ENCODE data around the gene MYO7B.

GRCh38 chr2:127631541-127631996 is 96.1 kb downstream of the MYO7B start:
- TF ChIP-seq, protein P1, sequence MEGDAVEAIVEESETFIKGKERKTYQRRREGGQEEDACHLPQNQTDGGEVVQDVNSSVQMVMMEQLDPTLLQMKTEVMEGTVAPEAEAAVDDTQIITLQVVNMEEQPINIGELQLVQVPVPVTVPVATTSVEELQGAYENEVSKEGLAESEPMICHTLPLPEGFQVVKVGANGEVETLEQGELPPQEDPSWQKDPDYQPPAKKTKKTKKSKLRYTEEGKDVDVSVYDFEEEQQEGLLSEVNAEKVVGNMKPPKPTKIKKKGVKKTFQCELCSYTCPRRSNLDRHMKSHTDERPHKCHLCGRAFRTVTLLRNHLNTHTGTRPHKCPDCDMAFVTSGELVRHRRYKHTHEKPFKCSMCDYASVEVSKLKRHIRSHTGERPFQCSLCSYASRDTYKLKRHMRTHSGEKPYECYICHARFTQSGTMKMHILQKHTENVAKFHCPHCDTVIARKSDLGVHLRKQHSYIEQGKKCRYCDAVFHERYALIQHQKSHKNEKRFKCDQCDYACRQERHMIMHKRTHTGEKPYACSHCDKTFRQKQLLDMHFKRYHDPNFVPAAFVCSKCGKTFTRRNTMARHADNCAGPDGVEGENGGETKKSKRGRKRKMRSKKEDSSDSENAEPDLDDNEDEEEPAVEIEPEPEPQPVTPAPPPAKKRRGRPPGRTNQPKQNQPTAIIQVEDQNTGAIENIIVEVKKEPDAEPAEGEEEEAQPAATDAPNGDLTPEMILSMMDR (IDR thresholded peaks at IDR 0.05) = no peak
- no peak for TF ChIP-seq POLR2A (IDR thresholded peaks at IDR 0.05)
- TF ChIP-seq EP300 (IDR thresholded peaks at IDR 0.05) = no peak
